Parathyroid adenoma (tissue), 2 donors: ENCODE results near the gene FRG1.
"Not testable (repeated sequence)": the region's sequence is repeated elsewhere in the genome, so short reads cannot be mapped to it uniquely, and the experiment has no call there.

Experiments used
- H2AFZ ChIP-seq: fragments of 300-600 bp; sonication (generic); one replicate; pipeline ENCODE4 v1.7.0; 2017; ENCODE audit warnings: antibody characterized with exemption, mild to moderate bottlenecking
- H3K27ac ChIP-seq: fragments of 300-600 bp; sonication (generic); one replicate; pipeline ENCODE4 v1.7.0; 2017
- H3K27me3 ChIP-seq: fragments of 300-600 bp; sonication (generic); one replicate; pipeline ENCODE4 v1.7.0; 2017; ENCODE audit warnings: low read length; ENCODE audit not compliant: control insufficient read depth, insufficient read depth
- H3K36me3 ChIP-seq: fragments of 300-600 bp; sonication (generic); one replicate; pipeline ENCODE4 v1.7.0; 2017; ENCODE audit warnings: low read length; ENCODE audit not compliant: control insufficient read depth, insufficient read depth
- H3K4me1 ChIP-seq: fragments of 300-600 bp; sonication (generic); one replicate; pipeline ENCODE4 v1.7.0; 2017; ENCODE audit warnings: control low read depth
- H3K4me2 ChIP-seq: fragments of 300-600 bp; sonication (generic); one replicate; pipeline ENCODE4 v1.7.0; 2017; ENCODE audit warnings: low read length
- H3K4me3 ChIP-seq: fragments of 300-600 bp; sonication (generic); one replicate; pipeline ENCODE4 v1.7.0; 2017; ENCODE audit warnings: low read depth, low read length
- H3K79me2 ChIP-seq: fragments of 300-600 bp; sonication (generic); one replicate; pipeline ENCODE4 v1.7.0; 2017; ENCODE audit warnings: control low read depth
- H3K9ac ChIP-seq: fragments of 300-600 bp; sonication (generic); one replicate; pipeline ENCODE4 v1.7.0; 2017; ENCODE audit warnings: mild to moderate bottlenecking
- H3K9me3 ChIP-seq: fragments of 300-600 bp; sonication (generic); one replicate; pipeline ENCODE4 v1.7.0; 2017; ENCODE audit warnings: low read length; ENCODE audit not compliant: control insufficient read depth
- CTCF ChIP-seq: fragments of 300-600 bp; sonication (generic); IDR thresholded peaks from one replicate; pipeline ENCODE4 v1.7.0; 2017; ENCODE audit warnings: antibody characterized with exemption, mild to moderate bottlenecking
- donor health status: primary hyperparathyroidism.

The FRG1 gene

GRCh38 chr4:189917161-189917891, 23.3 kb upstream of the FRG1 start:
- Histone ChIP-seq H3K9ac (no peak overlapping the region), H3K4me2 (no peak overlapping the region), H3K79me2 (no peaks in the 10 kb centered on the region), H3K27me3 (no peaks in the 10 kb centered on the region), H3K4me1 (no peaks in the 10 kb centered on the region), H3K27ac (no peak overlapping the region), H3K9me3 (no peaks in the 10 kb centered on the region), H3K4me3 (no peak overlapping the region), H2AFZ (no peak overlapping the region), H3K36me3 (no peaks in the 10 kb centered on the region)
- TF ChIP-seq CTCF = no peak

- Histone ChIP-seq H3K36me3 (no peaks in the 10 kb centered on the region), H3K79me2 (no peaks in the 10 kb centered on the region), H3K4me2 (no peak overlapping the region), H3K9me3 (no peaks in the 10 kb centered on the region), H3K27me3 (no peaks in the 10 kb centered on the region), H3K27ac (no peak overlapping the region), H2AFZ (no peak overlapping the region), H3K4me1 (no peaks in the 10 kb centered on the region), H3K4me3 (no peak overlapping the region), H3K9ac (no peak overlapping the region)
- TF ChIP-seq CTCF = no peak
Measured at GRCh38 chr4:189921058-189921457, 19.6 kb upstream of the FRG1 start.

GRCh38 chr4:189926742-189927141, 13.9 kb upstream of the FRG1 start:
- H3K9me3 ChIP-seq, H3K9ac ChIP-seq, H3K27me3 ChIP-seq, H3K4me2 ChIP-seq, H3K4me1 ChIP-seq, H3K79me2 ChIP-seq, H3K36me3 ChIP-seq, H3K27ac ChIP-seq, H2AFZ ChIP-seq, H3K4me3 ChIP-seq: not testable (repeated sequence)

DNA sequence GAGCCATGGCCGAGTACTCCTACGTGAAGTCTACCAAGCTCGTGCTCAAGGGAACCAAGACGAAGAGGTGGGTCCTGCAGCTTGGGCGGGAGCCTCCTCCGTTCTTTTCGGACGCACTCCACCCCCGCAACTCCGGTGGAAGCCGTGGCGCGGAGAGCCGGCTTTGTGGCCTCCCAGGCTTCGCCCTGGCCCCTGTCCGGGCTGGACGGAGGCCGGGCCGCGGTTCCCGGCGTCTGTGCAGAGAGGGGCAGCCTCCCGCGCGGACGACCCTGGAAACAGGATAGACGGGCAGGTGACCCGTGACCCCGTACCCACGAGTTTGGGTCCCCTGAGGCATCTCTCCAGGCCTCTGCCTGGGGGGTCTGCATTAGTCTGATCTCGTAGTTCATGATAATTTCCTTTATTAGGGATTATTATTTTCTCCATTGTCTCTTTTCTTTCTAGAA, 356 bp downstream of the FRG1 start:
- Histone ChIP-seq H3K79me2 (peaks cover 3% of the 10 kb centered on the region), H3K36me3 (no peaks in the 10 kb centered on the region), H3K27me3 (no peaks in the 10 kb centered on the region), H3K9me3 (no peaks in the 10 kb centered on the region), H3K9ac (no peak overlapping the region), H3K4me2 (peak overlapping the region; percentile 36), H3K27ac (peak overlapping the region; percentile 84), H2AFZ (peak overlapping the region; percentile 95), H3K4me1 (peaks cover 3% of the 10 kb centered on the region), H3K4me3 (peak overlapping the region; percentile 77)
- TF ChIP-seq CTCF = no peak

GRCh38 chr4:189942412-189942811, 1.7 kb downstream of the FRG1 start:
- not testable (repeated sequence) for H3K4me1 ChIP-seq, H2AFZ ChIP-seq, H3K79me2 ChIP-seq, H3K27me3 ChIP-seq, H3K9ac ChIP-seq, H3K4me2 ChIP-seq, H3K4me3 ChIP-seq, H3K9me3 ChIP-seq, H3K36me3 ChIP-seq, H3K27ac ChIP-seq

- not testable (repeated sequence) for H3K4me3 ChIP-seq, H3K9me3 ChIP-seq, H3K36me3 ChIP-seq, H3K27me3 ChIP-seq, H2AFZ ChIP-seq, H3K79me2 ChIP-seq, H3K4me1 ChIP-seq, H3K27ac ChIP-seq, H3K9ac ChIP-seq, H3K4me2 ChIP-seq
Measured at GRCh38 chr4:189944077-189944476, 3.4 kb downstream of the FRG1 start.

DNA sequence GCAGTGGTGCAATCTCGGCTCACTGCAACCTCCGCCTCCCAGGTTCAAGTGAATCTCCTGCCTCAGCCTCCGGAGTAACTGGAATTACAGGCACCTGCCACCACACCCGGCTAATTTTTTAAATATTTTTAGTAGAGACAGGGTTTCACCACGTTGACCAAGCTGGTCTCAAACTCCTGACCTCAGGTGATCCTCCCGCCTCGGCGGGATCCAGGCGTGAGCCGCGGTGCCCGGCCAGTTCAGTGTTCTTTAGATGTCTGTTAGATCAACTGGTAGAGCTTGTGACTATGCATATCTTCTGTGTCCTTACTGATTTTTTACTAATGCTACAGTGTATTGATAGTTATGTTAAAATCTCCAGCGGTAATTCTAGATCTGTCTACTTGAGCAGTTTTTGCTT, 6.2 kb downstream of the FRG1 start:
- not testable (repeated sequence) for H3K36me3 ChIP-seq, H3K9ac ChIP-seq, H3K4me1 ChIP-seq, H3K79me2 ChIP-seq, H3K27me3 ChIP-seq, H3K4me3 ChIP-seq, H2AFZ ChIP-seq, H3K9me3 ChIP-seq, H3K27ac ChIP-seq, H3K4me2 ChIP-seq

GRCh38 chr4:189948486-189948885, 7.8 kb downstream of the FRG1 start:
- not testable (repeated sequence) for H3K27me3 ChIP-seq, H2AFZ ChIP-seq, H3K9me3 ChIP-seq, H3K4me2 ChIP-seq, H3K79me2 ChIP-seq, H3K4me1 ChIP-seq, H3K4me3 ChIP-seq, H3K9ac ChIP-seq, H3K36me3 ChIP-seq
- H3K27ac ChIP-seq = peak overlapping the region; percentile 65

DNA sequence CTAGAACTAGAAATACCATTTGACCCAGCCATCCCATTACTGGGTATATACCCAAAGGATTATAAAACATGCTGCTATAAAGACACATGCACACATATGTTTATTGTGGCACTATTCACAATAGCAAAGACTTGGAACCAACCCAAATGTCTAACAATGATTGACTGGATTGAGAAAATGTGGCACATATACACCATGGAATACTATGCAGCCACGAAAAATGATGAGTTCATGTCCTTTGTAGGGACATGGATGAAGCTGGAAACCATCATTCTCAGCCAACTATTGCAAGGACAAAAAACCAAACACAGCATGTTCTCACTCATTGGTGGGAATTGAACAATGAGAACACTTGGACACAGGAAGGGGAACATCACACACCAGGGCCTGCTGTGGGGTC, 28.6 kb downstream of the FRG1 start:
- not testable (repeated sequence) for H3K36me3 ChIP-seq, H3K4me1 ChIP-seq, H3K9ac ChIP-seq, H3K4me2 ChIP-seq, H3K4me3 ChIP-seq, H3K27ac ChIP-seq, H2AFZ ChIP-seq, H3K27me3 ChIP-seq, H3K79me2 ChIP-seq, H3K9me3 ChIP-seq
